Activated naive CD4-positive, alpha-beta T cell treated with anti-CD3 and anti-CD28 coated beads for 36 hours (primary cell): ENCODE measurements around the gene ARPC5L. TPM values are rescaled to one million over a fixed set of nuclear protein-coding genes. Genes with fewer than 3 reads are reported as not detected.
"Not testable (repeated sequence)": the region's sequence is repeated elsewhere in the genome, so short reads cannot be mapped to it uniquely, and the experiment has no call there.

Experiments used
- CTCF ChIA-PET: fragments of 350-600 bp; sonication (Branson Sonifier 250); formaldehyde crosslinking; loops from one replicate; lab custom pipeline; 2021; ENCODE audit warnings: antibody characterized with exemption; lab: Charles Lee
- DNase-seq: peaks from one replicate; pipeline ENCODE4 v3.0.0-alpha.2; 2020
- H3K27ac Mint-ChIP-seq: one replicate; pipeline ENCODE4 v1.8.0; 2021; ENCODE audit warnings: mild to moderate bottlenecking, mixed read lengths
- H3K27me3 Mint-ChIP-seq: one replicate; pipeline ENCODE4 v1.8.0; 2021; ENCODE audit warnings: low read depth, mixed read lengths
- H3K36me3 Mint-ChIP-seq: one replicate; pipeline ENCODE4 v1.8.0; 2021; ENCODE audit warnings: low read depth, mixed read lengths
- H3K4me1 Mint-ChIP-seq: one replicate; pipeline ENCODE4 v1.8.0; 2021; ENCODE audit warnings: low read depth, mixed read lengths
- H3K4me3 Mint-ChIP-seq: one replicate; pipeline ENCODE4 v1.8.0; 2021; ENCODE audit warnings: mild to moderate bottlenecking, moderate library complexity, mixed read lengths
- H3K9me3 Mint-ChIP-seq: one replicate; pipeline ENCODE4 v1.8.0; 2021; ENCODE audit warnings: mixed read lengths
- intact Hi-C: fragments of 100-400 bp; cut with micrococcal nuclease; formaldehyde crosslinking; loops from one replicate; pipeline ENCODE4 v1.15.1; 2023
- total RNA-seq, 2 experiments: library from RNA; stranded (reverse); gene quantifications; one replicate each; pipeline ENCODE4 v1.2.3, GENCODE V29; 2021

Gene ARPC5L
- total RNA-seq, 2 experiments from 2014 or later = 116 to 123 TPM

GRCh38 chr9:124913378-124913777 lies 51.4 kb downstream of the ARPC5L start:
- Mint-ChIP-seq H3K27ac (no peak overlapping the region), H3K9me3 (no peaks in the 10 kb centered on the region), H3K36me3 (peaks cover 35% of the 10 kb centered on the region), H3K4me1 (no peaks in the 10 kb centered on the region), H3K27me3 (no peaks in the 10 kb centered on the region), H3K4me3 (no peak overlapping the region)
- DNase-seq = no peak
- intact Hi-C loops = no loop called here
- CTCF ChIA-PET = no interaction called here

GRCh38 chr9:124914753-124915405 lies 52.9 kb downstream of the ARPC5L start:
- intact Hi-C loops = no loop called here
- H3K4me3 Mint-ChIP-seq = no peak overlapping the region
- H3K9me3 Mint-ChIP-seq = no peaks in the 10 kb centered on the region
- DNase-seq = no peak
- no peak overlapping the region for H3K27ac Mint-ChIP-seq
- H3K27me3 Mint-ChIP-seq = no peaks in the 10 kb centered on the region
- H3K4me1 Mint-ChIP-seq = no peaks in the 10 kb centered on the region
- CTCF ChIA-PET = no interaction called here
- H3K36me3 Mint-ChIP-seq = peaks cover 33% of the 10 kb centered on the region

DNA sequence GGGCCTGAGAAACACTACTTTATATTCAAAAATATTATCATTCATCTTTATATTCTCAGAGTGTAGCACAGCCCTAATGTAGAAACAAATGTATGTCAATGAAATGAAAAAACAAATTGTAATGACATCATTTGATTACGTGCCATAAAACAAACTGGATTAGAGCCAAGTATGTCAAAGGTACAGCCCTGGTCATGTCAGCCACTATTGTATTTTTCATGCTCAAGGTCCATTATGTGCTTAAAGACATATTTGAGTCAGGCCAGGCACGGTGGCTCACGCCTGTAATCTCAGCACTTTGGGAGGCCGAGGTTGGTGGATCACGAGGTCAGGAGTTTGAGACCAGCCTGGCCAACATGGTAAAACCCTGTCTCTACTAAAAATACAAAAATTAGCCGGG lies 58.5 kb downstream of the ARPC5L start:
- H3K9me3 Mint-ChIP-seq, DNase-seq, H3K27me3 Mint-ChIP-seq, H3K4me1 Mint-ChIP-seq, intact Hi-C loops, H3K4me3 Mint-ChIP-seq, H3K27ac Mint-ChIP-seq, CTCF ChIA-PET: not testable (repeated sequence)
- peaks cover 23% of the 10 kb centered on the region for H3K36me3 Mint-ChIP-seq

Other genes starting within 250 kb of the ARPC5L start
- 1 to 10 TPM; 1.8 TPM for gene NR6A1, start 90.8 kb upstream of the ARPC5L start, total RNA-seq
- not detected for gene OLFML2A, start 85.0 kb upstream of the ARPC5L start, total RNA-seq
- gene WDR38, start 8.7 kb upstream of the ARPC5L start, total RNA-seq = not detected
- 1,000 to 10,000 TPM; 2,701 to 2,729 TPM for gene RPL35, start 173 bp upstream of the ARPC5L start, total RNA-seq
- 10 to 100 TPM; 14.3 to 15.8 TPM for gene GOLGA1, start 79.0 kb downstream of the ARPC5L start, total RNA-seq